Right lobe of liver (tissue), 6 donors: ENCODE results near the gene NCOA1. TPM values are rescaled to one million over a fixed set of nuclear protein-coding genes. Genes with fewer than 3 reads are reported as not detected.

Experiments
- ATAC-seq, 4 donors: fragments of 200-7000 bp; cut with Tn5 transposase; one replicate each; pipeline ENCODE4 v1.9.1; 2020; ENCODE audit warnings: mild to moderate bottlenecking in 4 of 4, moderate library complexity in 4 of 4
- DNase-seq, 3 donors: peaks; one replicate each; pipeline ENCODE4 v3.0.0-alpha.2; 2020
- H3K27ac ChIP-seq, 3 donors: fragments of 200-600 bp; one replicate each; pipeline ENCODE4 v1.8.0; 2022
- H3K27me3 ChIP-seq, 2 donors: fragments of 200-600 bp; one replicate each; pipeline ENCODE4 v1.8.0; 2022
- H3K36me3 ChIP-seq, 4 donors: fragments of 200-600 bp; sonication (generic) in 1 of 4; one replicate each; pipeline versions ENCODE4 v1.5.1 to v1.8.0; 2017 to 2022; ENCODE audit warnings: control low read depth in 1 of 4
- H3K4me1 ChIP-seq, 4 donors: fragments of 200-600 bp; sonication (generic) in 1 of 4; one replicate each; pipeline versions ENCODE4 v1.5.1 to v1.8.0; 2017 to 2022; ENCODE audit warnings: control low read depth in 1 of 4
- H3K4me3 ChIP-seq, 3 donors: fragments of 200-600 bp; one replicate each; pipeline ENCODE4 v1.8.0; 2022
- H3K9me3 ChIP-seq, 4 donors: fragments of 200-600 bp; sonication (generic) in 1 of 4; one replicate each; pipeline versions ENCODE4 v1.5.1 to v1.8.0; 2017 to 2022; ENCODE audit warnings: control low read depth in 1 of 4
- CTCF ChIP-seq, 4 donors: fragments of 200-600 bp in 3 of 4; fragments of 450-650 bp in 1 of 4; IDR thresholded peaks; one replicate each; pipeline versions ENCODE4 v1.5.1 to v1.8.0; 2016 to 2022; ENCODE audit warnings: antibody characterized with exemption in 4 of 4, mild to moderate bottlenecking in 2 of 4
- POLR2A ChIP-seq: fragments of 450-650 bp; IDR thresholded peaks from one replicate; pipeline ENCODE4 v1.6.1; 2017; ENCODE audit warnings: antibody characterized with exemption, mild to moderate bottlenecking
- WGBS: methylation state at CpG from one replicate; pipeline ENCODE4 v1.1.6; 2018; ENCODE audit warnings: low coverage, low lambda C conversion rate; ENCODE audit not compliant: insufficient coverage; ENCODE audit errors: missing lambda C conversion rate; 5-methylcytosine and 5-hydroxymethylcytosine counted together
- intact Hi-C, 2 donors: fragments of 100-400 bp; cut with DNase I; formaldehyde crosslinking; loops; one replicate each; pipeline versions ENCODE4 v1.11.2 to v1.14.1; 2022
- total RNA-seq, 6 experiments: library from RNA; depleted of rRNA in 2 of 6; stranded (reverse); fragments of >200 nt in 2 of 6; fragmentation: NEBNext Ultra II Directional in 3 of 6; extraction: Animal tissue kit (Norgen Biotek cat#: 25700) in 3 of 6; gene quantifications; one replicate each; pipeline versions ENCODE4 v1.1.0 to v1.2.4, GENCODE V29; 2016 to 2023
- donor health status: DM: no; HTN: yes; CAD: no.
- donor health status: DM: no; HTN: no; CAD: no.
- donor health status: DM: no; HTN: no; CAD: no.
- donor health status: DM: no; HTN: yes; CAD: no.
- donor health status: DM: no; HTN: yes; CAD: no.

Gene NCOA1
- total RNA-seq, 6 experiments from 2014 or later = 13.5 to 18.9 (median 16.4) TPM

- Histone ChIP-seq H3K27ac (no peak overlapping the region), H3K27me3 (no peaks in the 10 kb centered on the region), H3K4me3 (no peak overlapping the region), H3K9me3 (no peaks in the 10 kb centered on the region), H3K4me1 (no peaks in the 10 kb centered on the region), H3K36me3 (no peaks in the 10 kb centered on the region)
- TF ChIP-seq POLR2A (no peak), CTCF (IDR thresholded peaks at IDR 0.05) (no peak)
- WGBS = 100% methylated on average over 1 of the region's 1 CpG
- ATAC-seq (no peak), DNase-seq (no peak)
- intact Hi-C loops = no loop called here
Observed at GRCh38 chr2:24625728-24626127, 134.7 kb downstream of the NCOA1 start.

- intact Hi-C loops = no loop called here
- Histone ChIP-seq H3K36me3 (no peaks in the 10 kb centered on the region), H3K9me3 (no peaks in the 10 kb centered on the region), H3K27ac (no peak overlapping the region), H3K4me3 (no peak overlapping the region), H3K27me3 (no peaks in the 10 kb centered on the region), H3K4me1 (no peaks in the 10 kb centered on the region)
- no peak for DNase-seq
- 92% methylated on average over 3 of the region's 3 CpGs for WGBS
- TF ChIP-seq POLR2A (no peak), CTCF (IDR thresholded peaks at IDR 0.05) (no peak)
- no peak for ATAC-seq
Observed at GRCh38 chr2:24626131-24626530, 135.1 kb downstream of the NCOA1 start.

GRCh38 chr2:24628746-24629145 lies 137.7 kb downstream of the NCOA1 start:
- peaks cover 0 to 4% (median 0%) of the 10 kb centered on the region in 4 donors for H3K4me1 ChIP-seq
- H3K27ac ChIP-seq = no peak overlapping the region
- no peaks in the 10 kb centered on the region for H3K9me3 ChIP-seq
- no peak for ATAC-seq
- no peak for DNase-seq
- no peaks in the 10 kb centered on the region for H3K36me3 ChIP-seq
- intact Hi-C loops = no loop called here
- no peak overlapping the region for H3K4me3 ChIP-seq
- H3K27me3 ChIP-seq = no peaks in the 10 kb centered on the region
- TF ChIP-seq POLR2A (no peak), CTCF (IDR thresholded peaks at IDR 0.05) (no peak)

- DNase-seq = no peak
- ATAC-seq = peak in 2 of 4 donors; percentile 25 to 50
- Histone ChIP-seq H3K4me3 (no peak overlapping the region), H3K27ac (no peak overlapping the region), H3K4me1 (peaks cover 0 to 4% (median 0%) of the 10 kb centered on the region in 4 donors), H3K9me3 (no peaks in the 10 kb centered on the region), H3K36me3 (no peaks in the 10 kb centered on the region), H3K27me3 (no peaks in the 10 kb centered on the region)
- TF ChIP-seq POLR2A (no peak), CTCF (IDR thresholded peaks at IDR 0.05) (no peak)
- WGBS = 67% methylated on average over 1 of the region's 1 CpG
- intact Hi-C loops = no loop called here
Observed at GRCh38 chr2:24632172-24632571, 141.1 kb downstream of the NCOA1 start.

- peaks cover 0 to 4% (median 0%) of the 10 kb centered on the region in 4 donors for H3K4me1 ChIP-seq
- intact Hi-C loops = no loop called here
- H3K36me3 ChIP-seq = no peaks in the 10 kb centered on the region
- H3K9me3 ChIP-seq = no peaks in the 10 kb centered on the region
- H3K27ac ChIP-seq = no peak overlapping the region
- DNase-seq (no peak), ATAC-seq (no peak)
- WGBS = 73% methylated on average over 2 of the region's 2 CpGs
- TF ChIP-seq POLR2A (no peak), CTCF (IDR thresholded peaks at IDR 0.05) (no peak)
- no peak overlapping the region for H3K4me3 ChIP-seq
- no peaks in the 10 kb centered on the region for H3K27me3 ChIP-seq
Observed at GRCh38 chr2:24635181-24635580, 144.1 kb downstream of the NCOA1 start.
